ENCODE data around the gene SEPHS1. TPM values are rescaled to one million over a fixed set of nuclear protein-coding genes. Genes with fewer than 3 reads are reported as not detected.

Gene SEPHS1
- total RNA-seq, 1 experiment from 2014 or later: 139 TPM

- TF ChIP-seq CTCF (IDR thresholded peaks at IDR 0.05; ENCODE audit: insufficient read depth in 1 of 2, low read depth in 1 of 2, low read length in 1 of 2, severe bottlenecking in 1 of 2, unreplicated experiment in 1 of 2): no peak
- Mint-ChIP-seq H3K27ac (ENCODE audit: unreplicated experiment) (no peak overlapping the region), H3K4me1 (ENCODE audit: low read depth, unreplicated experiment) (no peaks in the 10 kb centered on the region), H3K27me3 (ENCODE audit: insufficient read depth, unreplicated experiment) (no peaks in the 10 kb centered on the region), H3K36me3 (ENCODE audit: insufficient read depth, unreplicated experiment) (no peaks in the 10 kb centered on the region), H3K9me3 (ENCODE audit: unreplicated experiment) (no peaks in the 10 kb centered on the region), H3K4me3 (ENCODE audit: unreplicated experiment) (no peak overlapping the region)
- Histone ChIP-seq H3K9me3 (no peaks in the 10 kb centered on the region), H3K4me1 (0 out of 2 replicates have a peak, but pooled peaks cover 3% of the 10 kb centered on the region), H3K27me3 (replicated peaks; ENCODE audit: control insufficient read depth, insufficient read depth, low read length) (no peaks in the 10 kb centered on the region), H3K4me3 (ENCODE audit: low read depth, low read length) (no peak overlapping the region), H3K36me3 (ENCODE audit: control insufficient read depth, insufficient read depth, low read length) (no peaks in the 10 kb centered on the region)
- no TSS peak for BruUV-seq (replicated peaks)
- CTCF ChIA-PET: no interaction called here
- no peak for DNase-seq
- intact Hi-C loops (cut with micrococcal nuclease; ENCODE audit: unreplicated experiment): no loop called here
- POLR2A ChIA-PET: no interaction called here
These were observed 38.3 kb downstream of the SEPHS1 start for GRCh38 chr10:13309792-13310191.

- TF ChIP-seq CTCF (IDR thresholded peaks at IDR 0.05; ENCODE audit: insufficient read depth in 1 of 2, low read depth in 1 of 2, low read length in 1 of 2, severe bottlenecking in 1 of 2, unreplicated experiment in 1 of 2): no peak
- no peak overlapping the region for H3K4me3 Mint-ChIP-seq (ENCODE audit: unreplicated experiment)
- no peaks in the 10 kb centered on the region for H3K4me1 Mint-ChIP-seq (ENCODE audit: low read depth, unreplicated experiment)
- no peak overlapping the region for H3K4me3 ChIP-seq (ENCODE audit: low read depth, low read length)
- no peaks in the 10 kb centered on the region for H3K36me3 Mint-ChIP-seq (ENCODE audit: insufficient read depth, unreplicated experiment)
- H3K27me3 Mint-ChIP-seq (ENCODE audit: insufficient read depth, unreplicated experiment): no peaks in the 10 kb centered on the region
- H3K9me3 ChIP-seq: no peaks in the 10 kb centered on the region
- ChIA-PET POLR2A (interaction anchor here (0.8 kb wide), 1 partner anchor 8 kb away, joined by 6 read pairs; the partner anchor contains the start of gene PHYH), CTCF (interaction anchor here (0.6 to 0.7 kb wide), 2 partner anchors 253 to 447 kb away, joined by 3 to 4 read pairs; no protein-coding TSS in a partner anchor)
- 0 out of 2 replicates have a peak, but pooled peaks cover 3% of the 10 kb centered on the region for H3K4me1 ChIP-seq
- no peak for DNase-seq
- intact Hi-C loops (cut with micrococcal nuclease; ENCODE audit: unreplicated experiment): no loop called here
- no TSS peak for BruUV-seq (replicated peaks)
- H3K27ac Mint-ChIP-seq (ENCODE audit: unreplicated experiment): no peak overlapping the region
- no peaks in the 10 kb centered on the region for H3K36me3 ChIP-seq (ENCODE audit: control insufficient read depth, insufficient read depth, low read length)
- H3K27me3 ChIP-seq (replicated peaks; ENCODE audit: control insufficient read depth, insufficient read depth, low read length): no peaks in the 10 kb centered on the region
- no peaks in the 10 kb centered on the region for H3K9me3 Mint-ChIP-seq (ENCODE audit: unreplicated experiment)
These were observed 40.0 kb downstream of the SEPHS1 start for GRCh38 chr10:13308096-13308495.

GRCh38 chr10:13306103-13306502 is 42.0 kb downstream of the SEPHS1 start:
- peaks cover 13% of the 10 kb centered on the region for H3K36me3 Mint-ChIP-seq (ENCODE audit: insufficient read depth, unreplicated experiment)
- intact Hi-C loops (cut with micrococcal nuclease; ENCODE audit: unreplicated experiment): no loop called here
- peaks cover 14% of the 10 kb centered on the region for H3K4me1 Mint-ChIP-seq (ENCODE audit: low read depth, unreplicated experiment)
- no peaks in the 10 kb centered on the region for H3K27me3 Mint-ChIP-seq (ENCODE audit: insufficient read depth, unreplicated experiment)
- no peak overlapping the region for H3K27ac Mint-ChIP-seq (ENCODE audit: unreplicated experiment)
- H3K4me3 ChIP-seq (ENCODE audit: low read depth, low read length): no peak overlapping the region
- no peaks in the 10 kb centered on the region for H3K27me3 ChIP-seq (replicated peaks; ENCODE audit: control insufficient read depth, insufficient read depth, low read length)
- 0 out of 2 replicates have a peak, but pooled peaks cover 10% of the 10 kb centered on the region for H3K4me1 ChIP-seq
- BruUV-seq (replicated peaks): no TSS peak
- H3K9me3 Mint-ChIP-seq (ENCODE audit: unreplicated experiment): no peaks in the 10 kb centered on the region
- no peaks in the 10 kb centered on the region for H3K36me3 ChIP-seq (ENCODE audit: control insufficient read depth, insufficient read depth, low read length)
- DNase-seq: no peak
- H3K4me3 Mint-ChIP-seq (ENCODE audit: unreplicated experiment): no peak overlapping the region
- ChIA-PET CTCF (no interaction called here), POLR2A (no interaction called here)
- TF ChIP-seq CTCF (IDR thresholded peaks at IDR 0.05; ENCODE audit: insufficient read depth in 1 of 2, low read depth in 1 of 2, low read length in 1 of 2, severe bottlenecking in 1 of 2, unreplicated experiment in 1 of 2): no peak
- no peaks in the 10 kb centered on the region for H3K9me3 ChIP-seq
